ENCODE measurements around the gene PPP2R5C. TPM values are rescaled to one million over a fixed set of nuclear protein-coding genes. Genes with fewer than 3 reads are reported as not detected.

The PPP2R5C gene
- total RNA-seq, 1 donor from 2014 or later, result 227 TPM

DNA sequence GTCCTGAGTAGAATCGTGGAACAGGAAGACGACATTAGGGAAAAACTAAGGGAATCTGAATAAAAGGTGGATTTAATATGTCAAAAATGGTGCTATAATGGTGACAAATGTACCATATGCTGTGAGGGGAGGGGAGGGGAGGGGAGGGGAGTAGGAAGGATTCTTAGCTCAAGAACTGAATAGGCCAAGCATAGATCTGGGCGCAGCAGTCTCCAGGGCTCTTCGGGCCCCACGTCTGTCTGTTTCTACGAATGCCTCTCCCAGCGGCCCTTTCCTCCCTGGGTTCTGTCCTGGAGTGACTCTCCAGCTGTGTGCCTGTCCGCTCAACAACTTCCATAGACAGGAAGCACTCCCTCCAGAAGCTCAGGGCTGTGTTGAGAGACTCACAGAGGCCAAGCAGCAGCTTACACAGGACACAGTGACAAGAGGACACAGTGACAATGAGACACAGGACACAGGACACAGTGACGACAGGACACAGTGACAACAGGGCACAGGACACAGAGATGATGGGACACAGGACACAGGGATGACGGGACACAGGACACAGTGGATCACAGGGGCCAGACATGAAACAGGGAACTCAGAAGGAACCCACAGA, 42.4 kb upstream of the PPP2R5C start:
- ChIA-PET CTCF (interaction anchor here (1.1 kb wide), 1 partner anchor 12 kb away, joined by 4 read pairs; no protein-coding TSS in a partner anchor), POLR2A (no interaction called here)
- no peak overlapping the region for H3K4me3 Mint-ChIP-seq
- DNase-seq (no peak), ATAC-seq (ENCODE audit: low read depth) (no peak)
- H3K36me3 Mint-ChIP-seq (ENCODE audit: low read depth), result no peaks in the 10 kb centered on the region
- H3K9me3 Mint-ChIP-seq, result peaks cover 2% of the 10 kb centered on the region
- no peak for TF ChIP-seq CTCF (IDR thresholded peaks at IDR 0.05)
- H3K4me1 Mint-ChIP-seq, result peaks cover 12% of the 10 kb centered on the region
- no peak overlapping the region for H3K27ac Mint-ChIP-seq
- intact Hi-C loops (cut with micrococcal nuclease), result no loop called here
- H3K27me3 Mint-ChIP-seq, result peaks cover 26% of the 10 kb centered on the region

GRCh38 chr14:101719708-101720107, 41.8 kb upstream of the PPP2R5C start:
- no peak for TF ChIP-seq CTCF (IDR thresholded peaks at IDR 0.05)
- intact Hi-C loops (cut with micrococcal nuclease), result loop anchor here (5.0 kb wide), 1 partner anchor 158 kb away; no protein-coding TSS in a partner anchor
- POLR2A ChIA-PET, result no interaction called here
- no peak overlapping the region for H3K27ac Mint-ChIP-seq
- DNase-seq (no peak), ATAC-seq (ENCODE audit: low read depth) (no peak)
- CTCF ChIA-PET, result interaction anchor here (1.1 kb wide), 1 partner anchor 13 kb away, joined by 4 read pairs; no protein-coding TSS in a partner anchor
- peaks cover 23% of the 10 kb centered on the region for H3K27me3 Mint-ChIP-seq
- no peaks in the 10 kb centered on the region for H3K36me3 Mint-ChIP-seq (ENCODE audit: low read depth)
- H3K4me3 Mint-ChIP-seq, result no peak overlapping the region
- H3K4me1 Mint-ChIP-seq, result peaks cover 12% of the 10 kb centered on the region
- no peaks in the 10 kb centered on the region for H3K9me3 Mint-ChIP-seq

GRCh38 chr14:101721111-101721510, 40.4 kb upstream of the PPP2R5C start:
- H3K4me3 Mint-ChIP-seq, result no peak overlapping the region
- H3K27ac Mint-ChIP-seq, result no peak overlapping the region
- peaks cover 12% of the 10 kb centered on the region for H3K4me1 Mint-ChIP-seq
- intact Hi-C loops (cut with micrococcal nuclease), result loop anchor here (5.0 kb wide), 1 partner anchor 156 kb away; no protein-coding TSS in a partner anchor
- no peaks in the 10 kb centered on the region for H3K36me3 Mint-ChIP-seq (ENCODE audit: low read depth)
- DNase-seq (no peak), ATAC-seq (ENCODE audit: low read depth) (no peak)
- ChIA-PET CTCF (interaction anchor here (1.3 kb wide), 1 partner anchor 14 kb away, joined by 5 read pairs; no protein-coding TSS in a partner anchor), POLR2A (interaction anchor here (1.3 kb wide), 1 partner anchor 14 kb away, joined by 3 read pairs; no protein-coding TSS in a partner anchor)
- no peak for TF ChIP-seq CTCF (IDR thresholded peaks at IDR 0.05)
- peaks cover 18% of the 10 kb centered on the region for H3K27me3 Mint-ChIP-seq
- no peaks in the 10 kb centered on the region for H3K9me3 Mint-ChIP-seq

- DNase-seq, result no peak
- H3K27me3 Mint-ChIP-seq, result peaks cover 11% of the 10 kb centered on the region
- no peak for TF ChIP-seq CTCF (IDR thresholded peaks at IDR 0.05)
- no peak overlapping the region for H3K27ac Mint-ChIP-seq
- CTCF ChIA-PET, result interaction anchor here (0.7 to 1.3 kb wide), 2 partner anchors 15 to 238 kb away, joined by 3 to 5 read pairs; no protein-coding TSS in a partner anchor
- intact Hi-C loops (cut with micrococcal nuclease), result loop anchor here (1.0 to 5.0 kb wide), 2 partner anchors 9 to 155 kb away; no protein-coding TSS in a partner anchor
- peak; percentile 83 for ATAC-seq (ENCODE audit: low read depth)
- POLR2A ChIA-PET, result interaction anchor here (0.6 to 1.7 kb wide), 6 partner anchors 9 to 1631 kb away, joined by 3 to 7 read pairs (median 4); no protein-coding TSS in a partner anchor
- H3K36me3 Mint-ChIP-seq (ENCODE audit: low read depth), result no peaks in the 10 kb centered on the region
- H3K4me1 Mint-ChIP-seq, result peaks cover 12% of the 10 kb centered on the region
- peak overlapping the region; percentile 54 for H3K4me3 Mint-ChIP-seq
- H3K9me3 Mint-ChIP-seq, result no peaks in the 10 kb centered on the region
Measured at GRCh38 chr14:101721951-101722661, 39.4 kb upstream of the PPP2R5C start.

Measured in activated B cell treated with CpG ODN at 0.5 μM for 24 hours (primary cell).